HG03378 (cell line): ENCODE measurements around the gene SPEN.

Experiments used
- ATAC-seq: cut with Tn5 transposase; IDR thresholded peaks from one replicate; pipeline ENCODE4 v1.9.1; 2021; ENCODE audit warnings: mild to moderate bottlenecking, moderate library complexity; ENCODE audit not compliant: unreplicated experiment

The SPEN gene

DNA sequence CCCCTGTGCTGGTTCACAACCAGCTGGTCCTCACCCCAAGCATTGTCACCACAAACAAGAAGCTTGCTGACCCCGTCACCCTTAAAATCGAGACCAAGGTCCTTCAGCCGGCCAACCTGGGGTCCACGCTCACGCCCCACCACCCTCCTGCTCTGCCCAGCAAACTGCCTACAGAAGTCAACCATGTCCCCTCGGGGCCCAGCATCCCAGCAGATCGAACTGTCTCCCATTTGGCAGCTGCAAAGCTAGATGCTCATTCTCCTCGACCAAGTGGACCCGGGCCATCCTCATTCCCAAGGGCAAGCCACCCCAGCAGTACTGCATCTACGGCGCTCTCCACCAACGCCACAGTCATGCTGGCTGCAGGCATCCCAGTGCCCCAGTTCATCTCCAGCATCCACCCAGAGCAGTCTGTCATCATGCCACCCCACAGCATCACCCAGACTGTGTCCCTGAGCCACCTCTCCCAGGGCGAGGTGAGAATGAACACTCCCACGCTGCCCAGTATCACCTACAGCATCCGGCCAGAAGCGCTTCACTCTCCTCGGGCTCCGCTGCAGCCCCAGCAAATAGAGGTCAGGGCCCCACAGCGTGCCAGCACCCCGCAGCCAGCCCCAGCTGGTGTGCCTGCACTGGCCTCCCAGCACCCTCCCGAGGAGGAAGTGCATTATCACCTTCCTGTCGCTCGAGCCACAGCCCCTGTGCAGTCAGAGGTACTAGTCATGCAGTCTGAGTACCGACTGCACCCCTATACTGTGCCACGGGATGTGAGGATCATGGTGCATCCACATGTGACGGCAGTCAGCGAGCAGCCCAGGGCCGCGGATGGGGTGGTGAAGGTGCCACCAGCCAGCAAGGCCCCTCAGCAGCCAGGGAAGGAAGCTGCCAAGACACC, 87.8 kb downstream of the SPEN start:
- no peak for ATAC-seq

- ATAC-seq, result no peak
Measured at GRCh38 chr1:15936025-15936424, 88.5 kb downstream of the SPEN start.

- no peak for ATAC-seq
Measured at GRCh38 chr1:15937146-15937545, 89.6 kb downstream of the SPEN start.

DNA sequence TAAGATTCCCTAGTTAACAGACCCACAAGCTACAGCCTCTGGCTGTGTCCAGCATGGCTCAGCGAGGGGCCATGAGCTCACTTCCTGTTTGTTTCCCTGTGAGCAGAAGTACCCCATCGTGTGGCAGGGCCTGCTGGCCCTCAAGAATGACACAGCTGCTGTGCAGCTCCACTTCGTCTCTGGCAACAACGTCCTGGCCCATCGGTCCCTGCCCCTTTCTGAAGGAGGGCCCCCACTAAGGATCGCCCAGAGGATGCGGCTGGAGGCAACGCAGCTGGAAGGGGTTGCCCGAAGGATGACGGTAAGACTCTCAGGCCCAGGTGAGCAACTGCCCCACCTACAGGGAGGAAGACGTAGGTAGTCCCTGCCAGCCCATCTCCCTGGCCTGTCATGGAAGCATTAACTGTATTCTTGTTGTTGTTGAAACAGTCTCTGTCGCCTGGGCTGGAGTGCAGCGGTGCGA, 90.2 kb downstream of the SPEN start:
- no peak for ATAC-seq

GRCh38 chr1:15938628-15939161, 91.2 kb downstream of the SPEN start:
- no peak for ATAC-seq

DNA sequence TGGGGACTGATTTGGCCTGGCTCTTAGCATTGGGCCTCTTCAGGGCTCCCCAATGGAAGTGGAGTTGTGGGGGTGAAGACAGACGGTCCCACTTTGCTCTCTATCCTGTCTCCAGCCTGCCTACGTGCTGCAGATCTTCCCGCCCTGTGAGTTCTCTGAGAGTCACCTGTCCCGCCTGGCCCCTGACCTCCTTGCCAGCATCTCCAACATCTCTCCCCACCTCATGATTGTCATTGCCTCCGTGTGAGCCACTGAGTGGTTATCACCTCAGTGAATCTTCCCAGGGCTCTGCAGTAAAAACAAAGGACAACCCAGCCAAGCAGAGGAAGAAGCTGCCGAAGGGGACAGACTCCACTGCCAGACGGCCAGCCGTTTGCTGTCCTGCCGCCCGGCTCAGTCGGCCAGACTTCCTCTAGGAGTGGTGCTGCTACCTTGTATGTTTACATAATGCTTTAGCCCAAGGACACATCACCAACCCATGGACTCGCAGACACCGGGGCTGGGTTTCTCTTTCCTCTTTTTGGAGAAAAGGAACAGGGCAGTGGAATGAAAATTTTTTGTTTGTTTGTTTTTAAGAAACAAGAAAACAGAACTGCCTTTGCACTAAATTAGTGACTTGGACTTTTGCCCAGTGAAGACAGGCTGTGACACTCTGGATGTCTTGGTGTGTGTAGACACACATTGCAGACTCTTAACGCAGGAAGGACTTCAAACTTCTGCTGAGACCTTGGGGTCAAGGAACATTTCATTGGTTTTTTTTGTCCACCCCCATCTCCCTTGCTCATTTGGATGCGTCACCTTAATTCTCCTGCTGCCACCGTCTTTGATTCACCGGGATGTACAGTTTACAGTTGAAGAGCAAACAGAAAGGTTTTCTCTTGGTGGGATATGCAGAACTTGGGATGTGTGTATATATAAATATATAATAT, 91.9 kb downstream of the SPEN start:
- ATAC-seq, result no peak

- ATAC-seq, result no peak
Measured at GRCh38 chr1:15940110-15941043, 92.9 kb downstream of the SPEN start.

DNA sequence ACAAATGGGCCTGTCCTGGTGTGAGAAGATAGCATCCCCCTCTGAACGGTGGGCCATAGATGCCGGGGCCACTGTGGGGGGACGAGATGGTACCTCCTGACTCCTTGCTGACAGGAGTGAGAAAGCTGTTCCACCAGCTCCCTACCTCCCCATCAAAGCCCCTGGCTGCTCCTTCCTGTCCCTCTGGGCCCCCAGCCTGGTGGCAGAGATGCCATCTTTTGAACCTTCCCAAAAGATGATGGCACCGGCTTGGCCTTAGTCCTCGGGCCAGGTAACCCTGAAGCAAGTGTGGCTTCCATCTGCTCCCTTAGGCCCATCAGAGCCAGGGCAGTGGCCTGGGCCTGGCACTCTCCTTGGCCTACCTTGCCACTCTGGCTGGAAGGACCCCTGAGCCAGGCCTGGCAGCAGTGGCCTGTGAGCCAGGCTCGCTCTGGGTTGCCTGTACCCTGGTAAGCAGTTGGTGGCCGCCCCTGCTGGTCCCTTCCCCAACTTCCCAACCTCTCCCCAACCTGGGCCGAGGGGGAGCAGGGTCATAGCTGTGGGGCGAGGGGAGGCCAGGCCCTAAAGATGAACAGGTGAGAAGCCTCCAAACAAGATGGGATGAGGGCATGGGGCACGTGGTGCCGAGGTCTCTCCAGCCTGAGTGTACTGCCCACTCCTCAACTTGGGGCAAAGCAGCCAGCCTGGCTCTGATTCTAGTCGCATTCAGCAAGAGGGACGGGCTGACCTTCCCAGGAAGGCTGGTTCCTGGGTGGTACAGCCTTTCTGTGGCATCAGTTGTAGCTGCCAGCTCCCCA, 93.7 kb downstream of the SPEN start:
- no peak for ATAC-seq

DNA sequence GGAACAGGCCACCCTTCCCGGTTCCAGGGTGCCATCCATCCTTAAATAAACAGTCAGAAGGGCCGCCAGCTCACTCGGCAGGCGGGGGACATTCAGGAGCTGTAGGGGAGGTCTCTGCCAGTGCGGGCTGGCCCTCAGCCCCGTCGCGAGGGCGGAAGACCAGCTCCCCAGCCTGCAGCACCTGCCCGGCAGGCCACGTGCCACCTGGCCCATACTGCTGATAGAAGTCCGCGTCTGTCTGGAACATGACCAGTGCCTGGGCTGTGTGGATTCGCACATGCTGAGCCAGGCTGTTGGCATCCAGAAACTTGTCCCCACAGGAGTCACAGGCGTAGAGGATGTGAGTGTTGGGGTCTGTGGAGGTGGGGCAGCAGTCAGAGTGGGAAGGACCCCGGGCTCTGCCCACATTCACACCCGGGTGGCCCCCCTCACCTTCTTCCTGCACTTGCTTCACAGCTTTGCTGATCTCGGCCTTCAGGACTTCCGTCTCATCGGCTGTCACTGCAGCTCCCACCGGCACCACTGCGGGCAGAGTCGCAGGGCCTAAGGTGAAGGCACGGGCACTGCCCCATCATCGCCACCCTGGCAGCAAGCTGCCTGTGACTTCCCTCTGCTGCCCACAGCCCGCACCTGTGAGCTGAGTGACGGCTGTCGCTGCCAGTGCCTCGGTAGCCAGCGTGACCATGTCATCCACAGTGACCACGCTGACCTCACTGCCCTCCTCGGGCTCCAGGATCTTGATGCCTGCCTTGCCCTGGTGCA, 94.6 kb downstream of the SPEN start:
- no peak for ATAC-seq

- ATAC-seq, result no peak
Measured at GRCh38 chr1:15942661-15943327, 95.3 kb downstream of the SPEN start.

- ATAC-seq, result no peak
Measured at GRCh38 chr1:15943328-15943991, 96.0 kb downstream of the SPEN start.

DNA sequence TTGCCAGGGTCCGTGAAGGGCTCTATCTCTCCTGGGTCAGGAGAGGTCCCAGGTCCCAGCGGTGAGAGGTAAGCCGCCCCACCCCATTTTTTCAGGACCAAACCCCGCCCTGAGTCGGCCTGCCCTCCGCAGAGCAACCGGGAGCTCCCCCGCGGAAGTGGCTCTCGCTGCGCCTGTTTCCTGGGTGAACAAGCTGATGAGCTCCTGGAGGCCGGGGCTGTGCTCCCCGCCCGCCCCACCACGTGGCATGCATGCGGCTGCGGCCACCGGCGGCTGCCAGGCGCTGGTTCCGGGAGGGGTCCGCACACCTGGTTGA, 96.4 kb downstream of the SPEN start:
- ATAC-seq, result no peak

DNA sequence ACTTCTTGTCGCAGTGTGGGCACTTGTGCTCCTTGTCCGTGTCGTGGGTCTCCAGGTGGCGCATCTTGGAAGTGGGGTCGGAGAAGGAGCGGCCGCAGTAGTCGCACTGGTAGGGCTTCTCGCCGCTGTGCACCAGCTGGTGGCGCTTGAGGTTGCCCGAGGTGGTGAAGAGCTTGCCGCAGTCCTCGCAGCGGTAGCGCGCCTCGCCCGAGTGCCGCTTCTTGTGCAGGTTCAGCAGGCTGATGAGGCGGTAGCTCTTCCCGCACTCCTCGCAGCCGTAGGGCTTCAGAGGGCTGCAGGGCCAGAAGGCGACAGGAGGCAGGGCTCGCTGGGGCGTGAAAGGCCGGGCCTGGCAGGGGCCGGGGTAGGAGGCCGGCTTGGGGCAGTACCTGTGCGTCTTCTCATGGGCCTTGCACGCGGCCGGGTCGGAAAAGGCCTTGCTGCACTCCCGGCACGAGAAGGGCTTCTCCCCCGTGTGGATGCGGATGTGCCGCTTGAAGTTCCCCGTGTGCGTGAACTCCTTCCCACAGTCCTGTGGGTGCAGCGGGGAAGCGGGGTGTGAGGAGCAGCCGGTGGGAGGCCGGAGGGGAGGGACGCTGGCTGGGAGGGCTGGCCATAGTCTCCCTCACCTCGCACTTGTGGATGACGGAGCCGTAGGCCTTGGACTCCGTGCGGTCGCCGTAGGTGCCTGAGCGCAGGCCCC, 97.0 kb downstream of the SPEN start:
- no peak for ATAC-seq

DNA sequence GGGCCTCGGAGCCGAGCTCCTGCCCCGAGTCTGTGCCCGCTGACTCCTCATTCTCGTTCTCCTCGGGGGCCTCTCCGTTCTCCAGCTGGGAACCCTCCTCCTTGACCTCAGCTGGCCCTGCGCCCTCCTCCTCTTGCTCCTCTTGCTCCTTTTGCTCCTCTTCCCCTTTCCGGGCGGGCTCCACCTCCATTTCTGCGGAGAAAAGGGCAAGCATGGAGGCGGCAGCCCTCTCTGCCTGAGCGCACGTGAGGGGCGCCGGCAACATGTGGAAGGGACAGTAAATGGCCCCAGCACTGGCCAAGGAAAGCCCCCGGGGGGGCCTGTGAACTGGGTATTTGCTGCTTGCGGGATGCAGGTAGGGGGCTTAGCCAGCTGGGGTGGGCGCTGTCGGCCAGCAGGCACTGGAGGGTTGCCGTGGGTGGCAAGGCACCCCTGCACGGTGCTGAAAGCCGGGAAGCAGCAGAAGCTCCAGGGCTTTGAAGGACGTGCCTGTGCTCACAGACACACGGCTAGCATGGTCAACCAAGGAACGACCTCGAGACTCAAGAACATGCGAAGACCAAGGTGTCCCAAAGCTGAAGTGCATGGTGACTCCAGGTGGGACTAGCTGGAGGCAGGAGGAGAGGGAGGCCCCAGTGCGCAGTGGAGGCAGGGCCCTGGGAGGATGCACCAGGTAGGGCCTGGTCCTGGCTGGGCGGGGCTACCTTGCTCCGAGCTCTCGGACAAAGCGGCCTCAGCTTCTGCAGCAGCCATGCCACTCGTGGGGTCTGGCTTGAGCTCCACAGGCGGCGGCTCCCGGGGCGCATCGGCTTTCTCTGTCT, 97.7 kb downstream of the SPEN start:
- no peak for ATAC-seq

- no peak for ATAC-seq
Measured at GRCh38 chr1:15945832-15946448, 98.4 kb downstream of the SPEN start.
